ENCODE measurements around the gene VSIG10. TPM values are rescaled to one million over a fixed set of nuclear protein-coding genes. Genes with fewer than 3 reads are reported as not detected.

Gene VSIG10
- total RNA-seq, 3 donors from 2014 or later (not counting 1 experiment from before 2014, with no cell fraction given), result 0.56 to 2.2 (median 0.75) TPM

DNA sequence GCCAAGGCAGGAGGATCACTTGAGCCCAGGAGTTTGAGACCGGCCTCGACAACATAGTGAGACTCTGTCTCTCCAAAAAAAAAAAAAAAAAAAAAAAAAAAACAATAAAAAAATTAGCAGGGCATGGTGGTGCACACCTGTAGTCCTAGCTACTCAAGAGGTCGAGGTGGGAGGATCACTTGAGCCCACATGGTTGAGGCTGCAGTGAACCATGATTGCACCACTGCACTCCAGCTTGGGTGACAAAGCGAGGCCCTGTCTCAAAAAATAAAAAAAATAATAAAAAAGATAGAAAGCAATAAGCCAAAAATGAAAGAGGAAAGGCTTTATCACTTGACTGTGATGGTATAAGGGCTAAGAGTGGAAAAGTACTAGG lies 21.9 kb upstream of the VSIG10 start:
- no peaks in the 10 kb centered on the region for H3K4me1 ChIP-seq (ENCODE audit: control insufficient read depth, insufficient read depth, low read length)
- no peaks in the 10 kb centered on the region for H3K9me3 Mint-ChIP-seq
- ATAC-seq, result no peak
- H3K4me3 ChIP-seq (ENCODE audit: low read length), result no peak overlapping the region
- H3K27me3 Mint-ChIP-seq (ENCODE audit: low read depth in 2 of 2), result no peaks in the 10 kb centered on the region
- 86% methylated on average over 2 of the region's 4 CpGs for WGBS (ENCODE audit: insufficient coverage)
- H3K4me3 Mint-ChIP-seq, result no peak overlapping the region
- no peak for DNase-seq
- TF ChIP-seq, protein P1, sequence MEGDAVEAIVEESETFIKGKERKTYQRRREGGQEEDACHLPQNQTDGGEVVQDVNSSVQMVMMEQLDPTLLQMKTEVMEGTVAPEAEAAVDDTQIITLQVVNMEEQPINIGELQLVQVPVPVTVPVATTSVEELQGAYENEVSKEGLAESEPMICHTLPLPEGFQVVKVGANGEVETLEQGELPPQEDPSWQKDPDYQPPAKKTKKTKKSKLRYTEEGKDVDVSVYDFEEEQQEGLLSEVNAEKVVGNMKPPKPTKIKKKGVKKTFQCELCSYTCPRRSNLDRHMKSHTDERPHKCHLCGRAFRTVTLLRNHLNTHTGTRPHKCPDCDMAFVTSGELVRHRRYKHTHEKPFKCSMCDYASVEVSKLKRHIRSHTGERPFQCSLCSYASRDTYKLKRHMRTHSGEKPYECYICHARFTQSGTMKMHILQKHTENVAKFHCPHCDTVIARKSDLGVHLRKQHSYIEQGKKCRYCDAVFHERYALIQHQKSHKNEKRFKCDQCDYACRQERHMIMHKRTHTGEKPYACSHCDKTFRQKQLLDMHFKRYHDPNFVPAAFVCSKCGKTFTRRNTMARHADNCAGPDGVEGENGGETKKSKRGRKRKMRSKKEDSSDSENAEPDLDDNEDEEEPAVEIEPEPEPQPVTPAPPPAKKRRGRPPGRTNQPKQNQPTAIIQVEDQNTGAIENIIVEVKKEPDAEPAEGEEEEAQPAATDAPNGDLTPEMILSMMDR (IDR thresholded peaks at IDR 0.05), result no peak
- no peaks in the 10 kb centered on the region for H3K27me3 ChIP-seq (ENCODE audit: control insufficient read depth, insufficient read depth, low read length)
- no peak overlapping the region for H3K27ac ChIP-seq (ENCODE audit: low read length)
- H3K27ac Mint-ChIP-seq, result no peak overlapping the region
- H3K36me3 ChIP-seq (ENCODE audit: control insufficient read depth, insufficient read depth, low read length), result no peaks in the 10 kb centered on the region
- no peaks in the 10 kb centered on the region for H3K36me3 Mint-ChIP-seq
- intact Hi-C loops (cut with micrococcal nuclease), result no loop called here
- H3K4me1 Mint-ChIP-seq, result peaks cover 4% of the 10 kb centered on the region in 2 donors
- H3K9me3 ChIP-seq (ENCODE audit: control insufficient read depth, insufficient read depth, low read length), result no peaks in the 10 kb centered on the region

DNA sequence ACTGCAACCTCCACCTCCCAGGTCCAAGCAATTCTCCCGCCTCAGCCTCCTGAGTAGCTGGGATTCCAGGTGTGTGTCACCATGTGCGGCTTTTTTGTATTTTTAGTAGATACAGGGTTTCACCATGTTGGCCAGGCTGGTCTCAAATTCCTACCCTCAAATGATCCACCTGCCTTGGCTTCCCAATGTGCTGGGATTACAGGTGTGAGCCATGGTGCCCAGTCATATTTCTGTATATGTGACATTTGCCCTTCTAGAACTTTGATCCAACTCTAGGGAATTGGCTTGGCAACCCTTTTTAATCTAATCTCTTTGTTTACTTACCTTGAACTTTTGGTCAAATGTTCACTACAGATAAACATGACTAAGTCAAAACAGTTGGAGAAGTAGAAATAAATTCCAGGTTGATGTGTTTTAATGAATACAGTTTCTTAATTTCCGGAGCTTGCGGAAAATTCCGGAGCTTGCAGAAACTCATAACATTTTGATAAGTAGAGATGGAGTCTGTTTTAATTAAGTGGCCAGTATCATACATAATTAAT lies 20.6 kb upstream of the VSIG10 start:
- Mint-ChIP-seq H3K27me3 (ENCODE audit: low read depth in 2 of 2) (no peaks in the 10 kb centered on the region), H3K27ac (no peak overlapping the region), H3K9me3 (no peaks in the 10 kb centered on the region), H3K4me3 (no peak overlapping the region), H3K36me3 (no peaks in the 10 kb centered on the region), H3K4me1 (peaks cover 9 to 11% of the 10 kb centered on the region in 2 donors)
- TF ChIP-seq, protein P1 (IDR thresholded peaks at IDR 0.05), result no peak
- Histone ChIP-seq H3K27ac (ENCODE audit: low read length) (no peak overlapping the region), H3K4me3 (ENCODE audit: low read length) (no peak overlapping the region), H3K9me3 (ENCODE audit: control insufficient read depth, insufficient read depth, low read length) (no peaks in the 10 kb centered on the region), H3K36me3 (ENCODE audit: control insufficient read depth, insufficient read depth, low read length) (no peaks in the 10 kb centered on the region), H3K27me3 (ENCODE audit: control insufficient read depth, insufficient read depth, low read length) (no peaks in the 10 kb centered on the region), H3K4me1 (ENCODE audit: control insufficient read depth, insufficient read depth, low read length) (no peaks in the 10 kb centered on the region)
- intact Hi-C loops (cut with micrococcal nuclease), result loop anchor here (5.0 kb wide), 2 partner anchors 62 to 253 kb away; partner anchors contain the start of genes SUDS3 and WSB2
- DNase-seq (no peak), ATAC-seq (no peak)
- WGBS (ENCODE audit: insufficient coverage), result 98% methylated on average over 4 of the region's 5 CpGs

DNA sequence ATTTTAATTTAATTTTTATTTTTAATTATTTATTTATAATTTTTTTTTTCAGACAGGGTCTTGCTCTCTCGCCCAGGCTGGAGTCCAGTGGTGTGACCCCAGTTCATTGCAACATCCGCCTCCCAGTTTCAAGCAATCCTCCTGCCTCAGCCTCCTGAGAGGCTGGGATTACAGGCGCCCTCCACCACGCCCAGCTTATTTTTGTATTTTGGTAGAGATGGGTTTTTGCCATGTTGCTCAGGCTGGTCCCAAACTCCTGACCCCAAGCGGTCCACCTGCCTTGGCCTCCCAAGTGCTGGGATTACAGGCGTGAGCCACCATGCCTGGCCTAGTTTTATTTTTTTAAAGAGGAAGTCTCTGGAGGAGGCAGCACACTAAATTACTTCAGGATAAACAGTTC lies 18.5 kb upstream of the VSIG10 start:
- Histone ChIP-seq H3K36me3 (ENCODE audit: control insufficient read depth, insufficient read depth, low read length) (no peaks in the 10 kb centered on the region), H3K4me3 (ENCODE audit: low read length) (no peak overlapping the region), H3K9me3 (ENCODE audit: control insufficient read depth, insufficient read depth, low read length) (no peaks in the 10 kb centered on the region), H3K27ac (ENCODE audit: low read length) (no peak overlapping the region), H3K4me1 (ENCODE audit: control insufficient read depth, insufficient read depth, low read length) (no peaks in the 10 kb centered on the region), H3K27me3 (ENCODE audit: control insufficient read depth, insufficient read depth, low read length) (no peaks in the 10 kb centered on the region)
- intact Hi-C loops (cut with micrococcal nuclease), result loop anchor here (5.0 kb wide), 2 partner anchors 60 to 255 kb away; partner anchors contain the start of genes SUDS3 and WSB2
- Mint-ChIP-seq H3K4me1 (peaks cover 9 to 11% of the 10 kb centered on the region in 2 donors), H3K27ac (no peak overlapping the region), H3K9me3 (no peaks in the 10 kb centered on the region), H3K36me3 (no peaks in the 10 kb centered on the region), H3K4me3 (no peak overlapping the region), H3K27me3 (ENCODE audit: low read depth in 2 of 2) (no peaks in the 10 kb centered on the region)
- TF ChIP-seq, protein P1 (IDR thresholded peaks at IDR 0.05), result no peak
- DNase-seq, result no peak
- ATAC-seq, result no peak
- 100% methylated on average over 6 of the region's 6 CpGs for WGBS (ENCODE audit: insufficient coverage)
